HepG2 (cell line): Measurements from ENCODE around the gene ARHGAP30. TPM values are rescaled to one million over a fixed set of nuclear protein-coding genes. Genes with fewer than 3 reads are reported as not detected.

Source experiments
- ATAC-seq: fragments of 200-7000 bp; cut with Tn5 transposase; 3 replicates; pipeline ENCODE4 v1.9.1; 2020; ENCODE audit warnings: mild to moderate bottlenecking, moderate library complexity
- BruUV-seq: library from RNA; stranded (reverse); fragments of 400-500 nt; replicated peaks from 2 replicates; lab custom pipeline; 2021; lab: Mats Ljungman, UMichigan
- CTCF ChIA-PET: fragments of 300-600 bp; formaldehyde crosslinking; extraction: SDS; loops from one replicate; lab custom pipeline; 2021; ENCODE audit warnings: low total read pairs, inconsistent platforms, low intra/inter-chr PET ratio; lab: Yijun Ruan, JAX
- POLR2A ChIA-PET: fragments of 350-600 bp; sonication (Branson Sonifier 250); formaldehyde crosslinking; loops from one replicate; lab custom pipeline; 2020; ENCODE audit warnings: antibody characterized with exemption, inconsistent platforms; lab: Yijun Ruan, JAX
- DNase-seq: peaks from one replicate; pipeline ENCODE4 v3.0.0-alpha.2; 2015; ENCODE audit warnings: low spot score
- FAIRE-seq: peaks from 3 replicates; lab custom pipeline; 2011; peaks lifted over from hg19 to GRCh38; lab: Jason Lieb, UNC
- H2AFZ ChIP-seq: one replicate; pipeline ENCODE4 v1.6.1; 2011; ENCODE audit warnings: low read length, inconsistent platforms
- H3K27ac ChIP-seq: fragments of 300-600 bp; 3 replicates; pipeline ENCODE4 v1.8.0; 2011; ENCODE audit warnings: mixed run types, mild to moderate bottlenecking, mixed read lengths, low read length, inconsistent platforms; ENCODE audit not compliant: insufficient read depth; ENCODE audit errors: extremely low read length
- H3K27me3 ChIP-seq, 2 experiments: fragments of 200-600 bp in 1 of 2; 2 replicates in 1 of 2; 3 replicates in 1 of 2; pipeline versions ENCODE4 v1.6.0 to v1.8.0; 2011; ENCODE audit warnings: low read length in 2 of 2, mild to moderate bottlenecking in 2 of 2, moderate library complexity in 2 of 2, inconsistent platforms in 1 of 2; ENCODE audit not compliant: insufficient read depth in 2 of 2, control insufficient read depth in 1 of 2
- H3K36me3 ChIP-seq, 2 experiments: fragments of 200-600 bp in 1 of 2; replicated peaks in 1 of 2; 2 replicates in 1 of 2; 3 replicates in 1 of 2; pipeline versions ENCODE4 v1.5.1 to v1.8.0; 2011; ENCODE audit warnings: low read length in 2 of 2, inconsistent platforms in 1 of 2; ENCODE audit not compliant: insufficient read depth in 2 of 2, control insufficient read depth in 1 of 2
- H3K4me1 ChIP-seq: 2 replicates; pipeline ENCODE4 v1.5.1; 2012; ENCODE audit warnings: low read length, inconsistent platforms; ENCODE audit not compliant: insufficient read depth
- H3K4me2 ChIP-seq: 2 replicates; pipeline ENCODE4 v1.6.0; 2011; ENCODE audit warnings: low read depth, low read length, inconsistent platforms
- H3K4me3 ChIP-seq, 3 experiments: fragments of 200-600 bp in 1 of 3; sonication (generic), shearing (Covaris generic) in 1 of 3; replicated peaks in 1 of 3; 2 replicates each; pipeline ENCODE4 v1.5.1; 2011 to 2016; ENCODE audit warnings: low read length in 3 of 3, inconsistent platforms in 2 of 3, low read depth in 2 of 3, mild to moderate bottlenecking in 2 of 3, control low read depth in 1 of 3, mixed read lengths in 1 of 3; ENCODE audit not compliant: insufficient read depth in 1 of 3
- H3K79me2 ChIP-seq: one replicate; pipeline ENCODE4 v1.6.1; 2011; ENCODE audit warnings: low read length, inconsistent platforms; ENCODE audit not compliant: insufficient read depth
- H3K9ac ChIP-seq: 2 replicates; pipeline ENCODE4 v1.6.0; 2011; ENCODE audit warnings: mild to moderate bottlenecking, low read depth, low read length, inconsistent platforms; ENCODE audit not compliant: insufficient read depth
- H3K9me3 ChIP-seq: 2 replicates; pipeline ENCODE4 v1.5.1; 2012; ENCODE audit warnings: mild to moderate bottlenecking, low read length
- H4K20me1 ChIP-seq: 2 replicates; pipeline ENCODE4 v1.6.0; 2011; ENCODE audit warnings: inconsistent platforms, mild to moderate bottlenecking, low read length, moderate library complexity; ENCODE audit not compliant: insufficient read depth
- CREB1 ChIP-seq, 2 experiments: fragments of 450-650 bp in 1 of 2; IDR thresholded peaks; 2 replicates each; pipeline ENCODE4 v1.6.1; 2016 to 2017; ENCODE audit warnings: control low read depth in 1 of 2, mild to moderate bottlenecking in 1 of 2, missing compliant biosample characterization in 1 of 2, missing genetic modification characterization in 1 of 2
- KDM2A ChIP-seq: sonication (generic); formaldehyde crosslinking; IDR thresholded peaks from 2 replicates; pipeline ENCODE4 v1.4.0; 2020; ENCODE audit warnings: low read depth, missing genetic modification reagents, borderline replicate concordance
- TAF1 ChIP-seq: sonication (generic); formaldehyde crosslinking; IDR thresholded peaks from 2 replicates; pipeline ENCODE4 v1.4.0; 2020; ENCODE audit warnings: missing genetic modification reagents
- TARDBP ChIP-seq: sonication (generic); formaldehyde crosslinking; IDR thresholded peaks from 2 replicates; pipeline ENCODE4 v1.8.0; 2022; ENCODE audit warnings: mild to moderate bottlenecking, missing genetic modification reagents
- TBX3 ChIP-seq: fragments of 450-650 bp; IDR thresholded peaks from 2 replicates; pipeline ENCODE4 v1.6.1; 2017; ENCODE audit warnings: antibody characterized with exemption, mild to moderate bottlenecking, inconsistent platforms, borderline replicate concordance
- ZHX2 ChIP-seq, 2 experiments: sonication (generic) in 1 of 2; formaldehyde crosslinking in 1 of 2; IDR thresholded peaks; 2 replicates each; pipeline versions ENCODE4 v1.6.1 to v1.9.0; 2014 to 2022; ENCODE audit warnings: antibody characterized with exemption in 1 of 2, borderline replicate concordance in 1 of 2, inconsistent platforms in 1 of 2, low read depth in 1 of 2, missing genetic modification reagents in 1 of 2
- ZNF292 ChIP-seq: sonication (generic); formaldehyde crosslinking; IDR thresholded peaks from 2 replicates; pipeline ENCODE4 v1.8.1; 2022; ENCODE audit warnings: mild to moderate bottlenecking, low read depth, missing genetic modification reagents, borderline replicate concordance
- ZNF468 ChIP-seq: sonication (generic); formaldehyde crosslinking; IDR thresholded peaks from 2 replicates; pipeline ENCODE4 v1.8.0; 2022; ENCODE audit warnings: mild to moderate bottlenecking, moderate library complexity, missing genetic modification reagents
- ZNF770 ChIP-seq: sonication (generic); formaldehyde crosslinking; IDR thresholded peaks from 2 replicates; pipeline ENCODE4 v1.5.0; 2020; ENCODE audit warnings: mild to moderate bottlenecking, missing genetic modification reagents
- ZNF879 ChIP-seq: sonication (generic); formaldehyde crosslinking; IDR thresholded peaks from 2 replicates; pipeline ENCODE4 v1.8.1; 2023; ENCODE audit warnings: missing genetic modification reagents
- WGBS: methylation state at CpG from one replicate; pipeline ENCODE4 v1.1.6; 2017; ENCODE audit warnings: low lambda C conversion rate; 5-methylcytosine and 5-hydroxymethylcytosine counted together
- in situ Hi-C: cut with HindIII; loops from 2 replicates; pipeline ENCODE4 v1.10.0; 2017; ENCODE audit warnings: low pct_unique_long_range_greater_than_20kb; ENCODE audit not compliant: extremely low pct_ligation_motif_present
- intact Hi-C: fragments of 100-400 bp; cut with micrococcal nuclease; formaldehyde crosslinking; loops from one replicate; pipeline ENCODE4 v1.10.0; 2022; ENCODE audit not compliant: unreplicated experiment
- polyA plus RNA-seq, 8 experiments: library from polyadenylated mRNA; depleted of rRNA in 3 of 8; stranded (reverse) in 7 of 8; unstranded in 1 of 8; fragments of >200 nt; fragmentation: Illumina TruSeq in 4 of 8; extraction: Trizol in 4 of 8; gene quantifications; 2 replicates each; pipeline versions ENCODE4 v1.2.1 to v1.2.3, GENCODE V29; 2011 to 2016; ENCODE audit warnings: low read depth in 4 of 8, missing spikeins in 1 of 8, mixed read lengths in 1 of 8; ENCODE audit not compliant: insufficient read depth in 1 of 8
- total RNA-seq, 5 experiments: library from RNA; depleted of rRNA; stranded (reverse); fragments of >200 nt; fragmentation: Illumina TruSeq; extraction: Trizol; gene quantifications; 2 replicates each; pipeline ENCODE4 v1.2.3, GENCODE V29; 2016; ENCODE audit warnings: low read depth in 1 of 5
- TF ChIP-seq, protein P1 (sequence below): sonication (generic); formaldehyde crosslinking; conservative IDR thresholded peaks from 2 replicates; pipeline ENCODE4 v1.8.0; 2022; ENCODE audit warnings: low read depth, missing genetic modification reagents

ARHGAP30 gene
- total and polyA plus RNA-seq, 2 of the 13 experiments (the other 11 are each of a cell fraction or from before 2014, with no cell fraction given), result 0.13 to 0.20 TPM

- FAIRE-seq, result peak; percentile 32
- 0 out of 2 replicates have a peak, but pooled peaks have one; percentile 37 for TF ChIP-seq ZNF292 (CRISPR knock-in tag)
- no peak for TF ChIP-seq CREB1 (IDR thresholded peaks at IDR 0.05)
- TF ChIP-seq CREB1 (CRISPR knock-in tag; IDR thresholded peaks at IDR 0.05), result no peak
- 0 out of 2 replicates have a peak, but pooled peaks have one; percentile 22 for TF ChIP-seq KDM2A
- no peak for TF ChIP-seq ZHX2 (IDR thresholded peaks at IDR 0.05; ENCODE audit: low read depth)
- no peak for TF ChIP-seq ZHX2 (CRISPR knock-in tag; IDR thresholded peaks at IDR 0.05; ENCODE audit: borderline replicate concordance)
- peak; percentile 66; the same call in 1 of the 2 replicates for TF ChIP-seq ZNF770 (CRISPR knock-in tag)
- TF ChIP-seq, protein P1, sequence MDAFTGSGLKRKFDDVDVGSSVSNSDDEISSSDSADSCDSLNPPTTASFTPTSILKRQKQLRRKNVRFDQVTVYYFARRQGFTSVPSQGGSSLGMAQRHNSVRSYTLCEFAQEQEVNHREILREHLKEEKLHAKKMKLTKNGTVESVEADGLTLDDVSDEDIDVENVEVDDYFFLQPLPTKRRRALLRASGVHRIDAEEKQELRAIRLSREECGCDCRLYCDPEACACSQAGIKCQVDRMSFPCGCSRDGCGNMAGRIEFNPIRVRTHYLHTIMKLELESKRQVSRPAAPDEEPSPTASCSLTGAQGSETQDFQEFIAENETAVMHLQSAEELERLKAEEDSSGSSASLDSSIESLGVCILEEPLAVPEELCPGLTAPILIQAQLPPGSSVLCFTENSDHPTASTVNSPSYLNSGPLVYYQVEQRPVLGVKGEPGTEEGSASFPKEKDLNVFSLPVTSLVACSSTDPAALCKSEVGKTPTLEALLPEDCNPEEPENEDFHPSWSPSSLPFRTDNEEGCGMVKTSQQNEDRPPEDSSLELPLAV, result no peak
- no peak for TF ChIP-seq TAF1
- no peak for TF ChIP-seq ZNF468 (CRISPR knock-in tag)
- no peak for TF ChIP-seq TBX3
- TF ChIP-seq TARDBP (CRISPR knock-in tag), result peak; percentile 11; the same call in 1 of the 2 replicates
- TF ChIP-seq ZNF879 (CRISPR knock-in tag), result no peak
Measured at GRCh38 chr1:161073474-161074121, 3.9 kb upstream of the ARHGAP30 start.

More at GRCh38 chr1:161073474-161074121, 3.9 kb upstream of the ARHGAP30 start:
- H2AFZ ChIP-seq, result no peak overlapping the region
- no peaks in the 10 kb centered on the region for H3K36me3 ChIP-seq
- in situ Hi-C loops, result no loop called here
- H3K9me3 ChIP-seq, result no peaks in the 10 kb centered on the region
- H4K20me1 ChIP-seq, result no peaks in the 10 kb centered on the region
- H3K9ac ChIP-seq, result peak overlapping the region; percentile 70
- WGBS, result no CpG with 5 or more reads among the region's 7 CpGs
- ATAC-seq (peak; percentile 83), DNase-seq (peak; percentile 50)
- intact Hi-C loops, result no loop called here
- H3K27ac ChIP-seq, result peak overlapping the region; percentile 40
- no peaks in the 10 kb centered on the region for H3K79me2 ChIP-seq
- POLR2A ChIA-PET, result interaction anchor here (0.6 to 3.8 kb wide), 5 partner anchors 28 to 59 kb away, joined by 3 to 21 read pairs (median 6); partner anchors contain the start of genes DEDD, F11R, NIT1 and PFDN2
- H3K4me2 ChIP-seq, result peak overlapping the region; percentile 96
- peak overlapping the region; percentile 62 to 75 (median 64) for H3K4me3 ChIP-seq
- BruUV-seq, result no TSS peak
- no peaks in the 10 kb centered on the region for H3K27me3 ChIP-seq
- peaks cover 41% of the 10 kb centered on the region for H3K4me1 ChIP-seq
- CTCF ChIA-PET, result interaction anchor here (4.5 kb wide), 1 partner anchor 24 kb away, joined by 50 read pairs; the partner anchor contains the start of gene KLHDC9
